ENCODE data around the gene TTBK1. TPM values are rescaled to one million over a fixed set of nuclear protein-coding genes. Genes with fewer than 3 reads are reported as not detected.

TTBK1 gene
- total and polyA plus RNA-seq, 8 donors: 0.05 to 0.37 (median 0.14) TPM; not detected in 3

DNA sequence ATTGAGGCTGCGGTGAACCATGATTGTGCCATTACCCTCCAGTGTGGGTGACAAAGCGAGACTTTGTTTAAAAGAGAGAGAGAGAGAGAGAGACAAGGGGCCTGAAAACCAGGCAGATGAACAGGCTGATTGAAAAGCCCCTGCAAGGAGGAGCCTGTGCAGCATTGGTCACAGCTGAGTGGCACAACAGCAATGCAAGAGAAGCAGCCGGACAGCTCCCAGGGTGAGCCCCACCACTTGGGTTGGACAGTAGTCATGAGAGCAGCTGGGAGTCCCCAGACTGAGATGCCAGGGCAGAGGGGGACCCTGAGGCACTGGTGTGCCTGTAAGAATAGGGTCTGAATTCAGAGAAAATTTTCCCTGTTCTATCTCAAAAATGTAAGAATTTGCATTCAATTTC, 24.2 kb upstream of the TTBK1 start:
- no peaks in the 10 kb centered on the region for H3K9me3 ChIP-seq
- intact Hi-C loops (cut with DNase I; ENCODE audit: low total_unique reads): no loop called here
- WGBS, 5 donors: 90 to 97% (median 96%) methylated on average over 3 of the region's 3 CpGs
- H3K36me3 ChIP-seq: peaks cover 25 to 96% (median 87%) of the 10 kb centered on the region in 4 donors
- no peak overlapping the region for H3K27ac ChIP-seq
- H3K4me3 ChIP-seq: no peak overlapping the region
- H3K27me3 ChIP-seq: no peaks in the 10 kb centered on the region
- peaks cover 0 to 9% (median 0%) of the 10 kb centered on the region in 4 donors for H3K4me1 ChIP-seq
- TF ChIP-seq POLR2AphosphoS5 (IDR thresholded peaks at IDR 0.05): no peak
- TF ChIP-seq, protein P1, sequence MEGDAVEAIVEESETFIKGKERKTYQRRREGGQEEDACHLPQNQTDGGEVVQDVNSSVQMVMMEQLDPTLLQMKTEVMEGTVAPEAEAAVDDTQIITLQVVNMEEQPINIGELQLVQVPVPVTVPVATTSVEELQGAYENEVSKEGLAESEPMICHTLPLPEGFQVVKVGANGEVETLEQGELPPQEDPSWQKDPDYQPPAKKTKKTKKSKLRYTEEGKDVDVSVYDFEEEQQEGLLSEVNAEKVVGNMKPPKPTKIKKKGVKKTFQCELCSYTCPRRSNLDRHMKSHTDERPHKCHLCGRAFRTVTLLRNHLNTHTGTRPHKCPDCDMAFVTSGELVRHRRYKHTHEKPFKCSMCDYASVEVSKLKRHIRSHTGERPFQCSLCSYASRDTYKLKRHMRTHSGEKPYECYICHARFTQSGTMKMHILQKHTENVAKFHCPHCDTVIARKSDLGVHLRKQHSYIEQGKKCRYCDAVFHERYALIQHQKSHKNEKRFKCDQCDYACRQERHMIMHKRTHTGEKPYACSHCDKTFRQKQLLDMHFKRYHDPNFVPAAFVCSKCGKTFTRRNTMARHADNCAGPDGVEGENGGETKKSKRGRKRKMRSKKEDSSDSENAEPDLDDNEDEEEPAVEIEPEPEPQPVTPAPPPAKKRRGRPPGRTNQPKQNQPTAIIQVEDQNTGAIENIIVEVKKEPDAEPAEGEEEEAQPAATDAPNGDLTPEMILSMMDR (IDR thresholded peaks at IDR 0.05): no peak
- TF ChIP-seq EP300 (IDR thresholded peaks at IDR 0.05): no peak
- TF ChIP-seq POLR2A (IDR thresholded peaks at IDR 0.05): no peak
- no peak for DNase-seq

GRCh38 chr6:43219814-43220213, 23.5 kb upstream of the TTBK1 start:
- Histone ChIP-seq H3K27ac (no peak overlapping the region), H3K36me3 (peaks cover 25 to 98% (median 89%) of the 10 kb centered on the region in 4 donors), H3K9me3 (no peaks in the 10 kb centered on the region), H3K27me3 (no peaks in the 10 kb centered on the region), H3K4me3 (no peak overlapping the region), H3K4me1 (peaks cover 0 to 16% (median 0%) of the 10 kb centered on the region in 4 donors)
- no peak for TF ChIP-seq EP300 (IDR thresholded peaks at IDR 0.05)
- no peak for TF ChIP-seq POLR2AphosphoS5 (IDR thresholded peaks at IDR 0.05)
- WGBS, 5 donors: 86 to 95% (median 91%) methylated on average over 7 of the region's 7 CpGs
- no peak for DNase-seq
- intact Hi-C loops (cut with DNase I; ENCODE audit: low total_unique reads): no loop called here

- intact Hi-C loops (cut with DNase I; ENCODE audit: low total_unique reads): no loop called here
- no peak overlapping the region for H3K27ac ChIP-seq
- H3K4me1 ChIP-seq: peaks cover 0 to 19% (median 0%) of the 10 kb centered on the region in 4 donors
- no peak for DNase-seq
- no peak for TF ChIP-seq POLR2A (IDR thresholded peaks at IDR 0.05)
- TF ChIP-seq, protein P1 (IDR thresholded peaks at IDR 0.05): no peak
- no peak for TF ChIP-seq EP300 (IDR thresholded peaks at IDR 0.05)
- TF ChIP-seq POLR2AphosphoS5 (IDR thresholded peaks at IDR 0.05): no peak
- H3K4me3 ChIP-seq: no peak overlapping the region
- H3K27me3 ChIP-seq: no peaks in the 10 kb centered on the region
- H3K9me3 ChIP-seq: no peaks in the 10 kb centered on the region
- H3K36me3 ChIP-seq: peaks cover 22 to 97% (median 86%) of the 10 kb centered on the region in 4 donors
- 88 to 91% (median 90%) methylated on average over 16 of the region's 16 CpGs for WGBS, 5 donors
Observed at GRCh38 chr6:43220439-43220951, 22.8 kb upstream of the TTBK1 start.

GRCh38 chr6:43221046-43221972, 22.0 kb upstream of the TTBK1 start:
- no peak for TF ChIP-seq POLR2AphosphoS5 (IDR thresholded peaks at IDR 0.05)
- no peak for TF ChIP-seq EP300 (IDR thresholded peaks at IDR 0.05)
- TF ChIP-seq, protein P1 (IDR thresholded peaks at IDR 0.05): no peak
- TF ChIP-seq POLR2A (IDR thresholded peaks at IDR 0.05): no peak
- Histone ChIP-seq H3K9me3 (no peaks in the 10 kb centered on the region), H3K36me3 (peaks cover 16 to 97% (median 81%) of the 10 kb centered on the region in 4 donors), H3K27ac (no peak overlapping the region), H3K4me1 (peaks cover 0 to 19% (median 0%) of the 10 kb centered on the region in 4 donors), H3K27me3 (no peaks in the 10 kb centered on the region), H3K4me3 (no peak overlapping the region)
- intact Hi-C loops (cut with DNase I; ENCODE audit: low total_unique reads): no loop called here
- peak in 1 of 2 donors; percentile 50 for DNase-seq
- WGBS, 5 donors: 61 to 78% (median 66%) methylated on average over 19 to 20 of the region's 20 CpGs
